ENCODE results near the gene MPP1.

DNA sequence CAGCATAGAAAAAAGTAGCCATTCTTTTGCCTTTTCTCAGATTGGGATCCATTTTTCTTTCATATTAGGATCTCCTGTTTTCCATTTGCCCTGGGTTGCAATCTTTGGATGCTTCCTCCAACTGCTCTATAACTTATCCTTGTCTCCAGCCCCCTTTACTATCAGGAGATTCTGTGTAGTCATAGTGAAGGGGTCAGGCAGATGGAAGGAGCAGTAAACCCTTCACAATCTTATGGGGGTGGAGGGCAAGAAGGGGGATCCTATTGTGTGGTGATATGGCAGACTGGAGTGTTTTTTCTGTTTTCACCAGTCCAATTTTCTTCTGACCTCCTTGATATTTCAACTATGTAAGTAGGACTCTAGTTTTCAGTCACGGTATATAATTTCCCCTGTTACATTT lies 30.9 kb upstream of the MPP1 start:
- TF ChIP-seq, protein P1, sequence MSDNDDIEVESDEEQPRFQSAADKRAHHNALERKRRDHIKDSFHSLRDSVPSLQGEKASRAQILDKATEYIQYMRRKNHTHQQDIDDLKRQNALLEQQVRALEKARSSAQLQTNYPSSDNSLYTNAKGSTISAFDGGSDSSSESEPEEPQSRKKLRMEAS (IDR thresholded peaks at IDR 0.05; ENCODE audit: insufficient read depth, insufficient read length), result no peak
- TF ChIP-seq, protein P2, sequence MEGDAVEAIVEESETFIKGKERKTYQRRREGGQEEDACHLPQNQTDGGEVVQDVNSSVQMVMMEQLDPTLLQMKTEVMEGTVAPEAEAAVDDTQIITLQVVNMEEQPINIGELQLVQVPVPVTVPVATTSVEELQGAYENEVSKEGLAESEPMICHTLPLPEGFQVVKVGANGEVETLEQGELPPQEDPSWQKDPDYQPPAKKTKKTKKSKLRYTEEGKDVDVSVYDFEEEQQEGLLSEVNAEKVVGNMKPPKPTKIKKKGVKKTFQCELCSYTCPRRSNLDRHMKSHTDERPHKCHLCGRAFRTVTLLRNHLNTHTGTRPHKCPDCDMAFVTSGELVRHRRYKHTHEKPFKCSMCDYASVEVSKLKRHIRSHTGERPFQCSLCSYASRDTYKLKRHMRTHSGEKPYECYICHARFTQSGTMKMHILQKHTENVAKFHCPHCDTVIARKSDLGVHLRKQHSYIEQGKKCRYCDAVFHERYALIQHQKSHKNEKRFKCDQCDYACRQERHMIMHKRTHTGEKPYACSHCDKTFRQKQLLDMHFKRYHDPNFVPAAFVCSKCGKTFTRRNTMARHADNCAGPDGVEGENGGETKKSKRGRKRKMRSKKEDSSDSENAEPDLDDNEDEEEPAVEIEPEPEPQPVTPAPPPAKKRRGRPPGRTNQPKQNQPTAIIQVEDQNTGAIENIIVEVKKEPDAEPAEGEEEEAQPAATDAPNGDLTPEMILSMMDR (IDR thresholded peaks at IDR 0.05; ENCODE audit: extremely low read depth in 1 of 2, insufficient read depth in 1 of 2, low read depth in 1 of 2, low read length in 2 of 2), result no peak
- TF ChIP-seq EZH2 (IDR thresholded peaks at IDR 0.05; ENCODE audit: borderline replicate concordance, low read depth, low read length, severe bottlenecking) (no peak), POLR2A (IDR thresholded peaks at IDR 0.05; ENCODE audit: low read depth, low read length) (no peak), POLR2AphosphoS5 (IDR thresholded peaks at IDR 0.05; ENCODE audit: insufficient read depth, low read depth, low read length) (no peak), GATA2 (IDR thresholded peaks at IDR 0.05; ENCODE audit: insufficient read depth, insufficient read length, low read depth, low read length) (no peak), JUN (IDR thresholded peaks at IDR 0.05; ENCODE audit: borderline replicate concordance, insufficient read depth, insufficient read length, low read depth) (no peak)
